Lung (tissue), 12 donors: ENCODE results near the gene ZNF414. TPM values are rescaled to one million over a fixed set of nuclear protein-coding genes. Genes with fewer than 3 reads are reported as not detected.

Experiments used
- ATAC-seq: fragments of 200-7000 bp; cut with Tn5 transposase; one replicate; pipeline ENCODE4 v1.9.1; 2020; ENCODE audit warnings: moderate number of reproducible peaks; ENCODE audit not compliant: insufficient read depth, low FRiP score
- DNase-seq, 3 donors: peaks; one replicate each; pipeline ENCODE4 v3.0.0-alpha.2; 2013 to 2017
- H3K27ac ChIP-seq, 2 donors: one replicate each; pipeline ENCODE4 v1.5.1; 2013; ENCODE audit warnings: mild to moderate bottlenecking in 2 of 2, moderate library complexity in 2 of 2, control low read depth in 1 of 2, inconsistent platforms in 1 of 2, low read depth in 1 of 2, low read length in 1 of 2
- H3K27me3 ChIP-seq, 3 donors: one replicate each; pipeline ENCODE4 v1.5.1; 2013; ENCODE audit warnings: low read length in 2 of 3; ENCODE audit not compliant: control insufficient read depth in 3 of 3, insufficient read depth in 3 of 3
- H3K36me3 ChIP-seq, 4 donors: one replicate each; pipeline ENCODE4 v1.5.1; 2013; ENCODE audit warnings: low read length in 4 of 4, mild to moderate bottlenecking in 1 of 4, moderate library complexity in 1 of 4; ENCODE audit not compliant: control insufficient read depth in 4 of 4, insufficient read depth in 4 of 4
- H3K4me1 ChIP-seq, 5 donors: one replicate each; pipeline ENCODE4 v1.5.1; 2013; ENCODE audit warnings: low read length in 5 of 5, mild to moderate bottlenecking in 2 of 5, moderate library complexity in 1 of 5; ENCODE audit not compliant: control insufficient read depth in 5 of 5, insufficient read depth in 5 of 5
- H3K4me3 ChIP-seq: one replicate; pipeline ENCODE4 v1.5.1; 2013; ENCODE audit warnings: mild to moderate bottlenecking, control low read depth, moderate library complexity
- H3K9ac ChIP-seq, 2 donors: one replicate each; pipeline ENCODE4 v1.5.1; 2013; ENCODE audit warnings: low read length in 2 of 2, control low read depth in 1 of 2; ENCODE audit not compliant: insufficient read depth in 1 of 2
- H3K9me3 ChIP-seq, 4 donors: one replicate each; pipeline ENCODE4 v1.5.1; 2013; ENCODE audit warnings: low read length in 3 of 4, mild to moderate bottlenecking in 1 of 4, moderate library complexity in 1 of 4; ENCODE audit not compliant: control insufficient read depth in 4 of 4, insufficient read depth in 3 of 4
- WGBS, 2 donors: extraction: QIAGEN DNeasy Blood & Tissue Kit; methylation state at CpG; one replicate each; pipeline ENCODE4 v1.1.7; 2013; 5-methylcytosine and 5-hydroxymethylcytosine counted together
- polyA plus RNA-seq, 2 donors: library from polyadenylated mRNA; stranded (reverse); fragments of 200-250 nt; gene quantifications; one replicate each; pipeline ENCODE4 v1.2.1, GENCODE V29; 2013
- total RNA-seq, 2 donors: library from RNA; depleted of rRNA in 1 of 2; stranded (reverse); fragments of >200 nt in 1 of 2; gene quantifications; one replicate each; pipeline ENCODE4 v1.2.1, GENCODE V29; 2014 to 2021
- TF ChIP-seq, protein P1 (sequence below): IDR thresholded peaks from 2 replicates; pipeline ENCODE4 v1.5.1; 2012; ENCODE audit warnings: mild to moderate bottlenecking; ENCODE audit errors: control extremely low read depth, extremely low read depth
- donor health status: control.
- donor health status: control.
- donor health status: Bipolar disorder and iron deficiency.
- donor health status: healthy.
- donor health status: DM: yes; HTN: yes; CAD: no.

The ZNF414 gene
- total and polyA plus RNA-seq, 4 donors: 17.7 to 35.7 (median 29.5) TPM

DNA sequence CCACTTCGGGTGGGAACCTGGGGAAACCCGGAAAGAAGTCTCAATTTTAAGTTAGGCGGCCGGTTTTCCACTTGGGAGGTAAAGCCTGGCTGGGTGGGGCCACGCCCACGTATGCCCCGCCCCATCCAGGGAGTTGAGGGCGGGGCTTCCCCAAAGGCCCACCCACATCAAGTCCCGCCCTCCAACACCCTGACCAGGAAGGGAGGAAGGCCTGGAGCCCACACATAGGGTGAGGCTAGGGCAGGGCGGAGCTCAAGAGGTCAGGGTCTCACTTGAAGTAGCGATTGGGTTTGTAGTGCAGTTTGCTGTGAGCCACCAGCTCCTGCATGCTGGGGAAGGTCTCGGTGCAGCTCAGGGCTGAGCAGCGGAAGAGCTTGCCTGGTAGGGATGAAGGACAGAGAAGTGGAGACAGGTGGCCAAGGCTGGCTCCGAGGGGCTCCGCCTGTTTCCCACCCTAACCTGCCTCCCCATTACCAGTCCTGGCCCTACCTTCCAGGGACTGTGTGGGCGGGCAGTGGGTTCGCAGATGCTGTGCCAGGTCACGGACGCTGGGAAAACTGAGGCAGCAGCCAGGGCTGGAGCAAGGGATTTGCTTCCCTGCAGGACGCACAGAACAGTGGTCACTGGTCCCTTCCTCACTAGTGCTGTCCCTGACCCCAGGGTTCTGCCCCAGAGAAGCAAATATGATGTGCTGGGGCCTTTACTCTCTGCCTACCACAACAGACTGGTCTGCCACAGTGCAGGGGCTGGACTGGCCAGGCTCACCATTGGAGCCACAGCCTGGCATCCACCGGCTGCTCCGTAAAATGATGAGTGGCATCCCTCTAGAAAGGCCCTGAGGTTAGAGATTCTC lies 1.6 kb downstream of the ZNF414 start:
- DNase-seq: no peak
- Histone ChIP-seq H3K9me3 (no peaks in the 10 kb centered on the region), H3K4me1 (peaks cover 4 to 11% (median 7%) of the 10 kb centered on the region in 5 donors), H3K27me3 (no peaks in the 10 kb centered on the region), H3K27ac (peak overlapping the region in 1 of 2 donors; percentile 100), H3K4me3 (no peak overlapping the region), H3K36me3 (peaks cover 0 to 10% (median 1%) of the 10 kb centered on the region in 4 donors), H3K9ac (no peak overlapping the region)
- no peak for ATAC-seq
- 82 to 85% methylated on average over 22 of the region's 22 CpGs for WGBS, 2 donors
- TF ChIP-seq, protein P1, sequence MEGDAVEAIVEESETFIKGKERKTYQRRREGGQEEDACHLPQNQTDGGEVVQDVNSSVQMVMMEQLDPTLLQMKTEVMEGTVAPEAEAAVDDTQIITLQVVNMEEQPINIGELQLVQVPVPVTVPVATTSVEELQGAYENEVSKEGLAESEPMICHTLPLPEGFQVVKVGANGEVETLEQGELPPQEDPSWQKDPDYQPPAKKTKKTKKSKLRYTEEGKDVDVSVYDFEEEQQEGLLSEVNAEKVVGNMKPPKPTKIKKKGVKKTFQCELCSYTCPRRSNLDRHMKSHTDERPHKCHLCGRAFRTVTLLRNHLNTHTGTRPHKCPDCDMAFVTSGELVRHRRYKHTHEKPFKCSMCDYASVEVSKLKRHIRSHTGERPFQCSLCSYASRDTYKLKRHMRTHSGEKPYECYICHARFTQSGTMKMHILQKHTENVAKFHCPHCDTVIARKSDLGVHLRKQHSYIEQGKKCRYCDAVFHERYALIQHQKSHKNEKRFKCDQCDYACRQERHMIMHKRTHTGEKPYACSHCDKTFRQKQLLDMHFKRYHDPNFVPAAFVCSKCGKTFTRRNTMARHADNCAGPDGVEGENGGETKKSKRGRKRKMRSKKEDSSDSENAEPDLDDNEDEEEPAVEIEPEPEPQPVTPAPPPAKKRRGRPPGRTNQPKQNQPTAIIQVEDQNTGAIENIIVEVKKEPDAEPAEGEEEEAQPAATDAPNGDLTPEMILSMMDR: no peak

DNA sequence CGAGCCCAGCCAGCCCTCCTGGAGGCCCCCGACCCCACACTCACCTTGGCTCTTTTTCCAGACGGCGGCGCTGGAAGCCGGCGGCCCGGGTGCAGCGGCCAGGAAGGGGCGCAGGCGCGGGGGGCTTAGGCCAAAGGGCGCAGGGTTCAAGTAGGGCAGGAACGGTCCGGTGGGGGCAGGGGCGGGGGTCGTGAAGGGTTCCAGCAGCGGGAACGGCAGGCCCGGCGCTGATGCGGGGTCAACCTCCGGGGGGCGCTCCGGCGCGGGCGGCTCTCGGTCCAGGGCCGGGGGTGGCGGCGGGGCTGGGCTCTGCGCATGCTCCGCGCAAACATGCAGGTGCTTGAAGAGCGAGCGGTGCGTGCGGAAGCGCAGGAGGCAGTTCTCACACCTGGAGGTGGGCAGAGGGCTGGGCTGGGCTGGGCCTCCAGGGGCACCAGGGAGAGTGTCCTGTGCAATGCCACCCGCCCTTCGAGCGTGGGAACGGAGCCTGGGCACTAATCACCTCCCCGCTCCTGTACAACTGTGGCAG lies 2.3 kb downstream of the ZNF414 start:
- Histone ChIP-seq H3K9ac (no peak overlapping the region), H3K27ac (no peak overlapping the region), H3K9me3 (no peaks in the 10 kb centered on the region), H3K4me3 (no peak overlapping the region), H3K4me1 (peaks cover 4 to 11% (median 7%) of the 10 kb centered on the region in 5 donors), H3K36me3 (peaks cover 0 to 10% (median 1%) of the 10 kb centered on the region in 4 donors), H3K27me3 (no peaks in the 10 kb centered on the region)
- 67 to 83% methylated on average over 43 to 45 of the region's 45 CpGs for WGBS, 2 donors
- DNase-seq (peak in 2 of 3 donors; percentile 45 to 48), ATAC-seq (no peak)
- TF ChIP-seq, protein P1: no peak

DNA sequence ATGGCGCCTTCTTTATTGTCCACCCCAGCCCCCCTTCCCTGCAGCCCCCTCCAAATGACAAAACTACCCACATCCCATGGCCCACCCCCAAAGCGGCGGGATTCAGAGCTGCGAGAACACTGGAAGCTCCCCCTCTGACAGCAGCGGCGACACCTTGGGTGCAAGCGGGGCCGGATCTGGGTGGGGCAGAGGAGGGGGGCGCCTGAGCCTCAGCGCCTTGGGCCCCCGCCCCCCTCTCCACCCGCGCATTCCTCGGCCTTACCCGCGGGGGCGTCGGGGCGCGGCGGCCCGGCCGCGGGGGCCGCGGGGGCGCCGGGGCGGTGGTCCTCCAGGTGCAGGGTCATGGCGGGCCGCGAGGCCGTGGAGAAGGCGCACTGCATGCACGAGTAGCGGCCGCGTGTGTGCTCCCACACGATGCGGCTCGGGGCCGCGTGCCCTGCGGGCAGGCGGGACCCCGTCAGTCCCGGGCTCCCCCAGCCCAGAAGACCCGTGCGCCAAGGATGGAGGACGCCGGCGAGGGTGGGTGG lies 3.3 kb downstream of the ZNF414 start:
- WGBS, 2 donors: 89 to 91% methylated on average over 40 to 52 of the region's 52 CpGs
- Histone ChIP-seq H3K27ac (no peak overlapping the region), H3K9me3 (no peaks in the 10 kb centered on the region), H3K27me3 (no peaks in the 10 kb centered on the region), H3K9ac (no peak overlapping the region), H3K4me1 (peaks cover 4 to 19% (median 8%) of the 10 kb centered on the region in 5 donors), H3K36me3 (peaks cover 0 to 10% (median 1%) of the 10 kb centered on the region in 4 donors), H3K4me3 (no peak overlapping the region)
- TF ChIP-seq, protein P1: no peak
- DNase-seq (no peak), ATAC-seq (no peak)
